Fibroblast of skin of left biceps (primary cell): ENCODE measurements around the gene UNC5C.

Source experiments
- DNase-seq, 2 experiments: peaks; one replicate each; pipeline ENCODE4 v3.0.0-alpha.2; 2013; ENCODE audit warnings: low read depth in 2 of 2

The UNC5C gene

DNA sequence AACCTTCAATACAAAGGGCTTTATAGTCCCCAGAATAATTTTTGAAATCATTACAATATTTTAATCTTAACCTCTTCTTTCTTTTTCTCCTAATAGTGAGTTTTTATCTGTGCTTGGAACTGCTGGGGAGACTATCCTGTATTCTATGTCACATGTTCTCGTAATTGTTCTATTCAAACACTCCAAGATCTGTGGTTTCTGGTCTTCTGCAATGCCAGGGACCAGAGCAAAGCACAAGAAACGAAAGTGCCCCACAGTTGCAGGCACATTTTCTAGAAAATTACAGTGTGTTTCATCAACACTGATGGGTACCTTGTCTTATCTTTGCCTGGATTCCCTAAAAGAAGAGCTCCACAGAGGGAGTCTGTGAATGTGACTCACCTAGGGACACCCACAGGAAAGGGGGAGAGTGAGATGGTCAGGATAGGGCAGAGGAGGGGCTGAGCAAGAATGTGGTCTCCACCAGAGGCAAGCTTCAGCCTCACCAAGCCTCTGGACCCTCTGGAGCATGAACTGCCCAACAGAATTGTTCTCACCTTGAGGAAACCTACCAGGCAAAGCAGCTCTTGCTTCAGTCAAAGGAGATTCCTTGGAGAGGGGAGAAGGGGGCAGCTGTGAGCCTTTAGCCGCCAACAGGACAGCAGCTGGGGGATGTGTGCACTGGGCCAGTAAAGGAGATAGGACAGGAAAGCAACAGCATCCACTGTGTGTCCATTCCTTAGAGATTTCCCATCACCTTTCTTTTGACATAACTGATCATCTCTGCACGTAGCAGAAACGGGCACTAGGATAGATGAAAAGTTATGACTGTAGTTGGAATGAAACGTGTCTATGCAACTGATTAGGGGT lies 25.9 kb downstream of the UNC5C start:
- no peak for DNase-seq

DNA sequence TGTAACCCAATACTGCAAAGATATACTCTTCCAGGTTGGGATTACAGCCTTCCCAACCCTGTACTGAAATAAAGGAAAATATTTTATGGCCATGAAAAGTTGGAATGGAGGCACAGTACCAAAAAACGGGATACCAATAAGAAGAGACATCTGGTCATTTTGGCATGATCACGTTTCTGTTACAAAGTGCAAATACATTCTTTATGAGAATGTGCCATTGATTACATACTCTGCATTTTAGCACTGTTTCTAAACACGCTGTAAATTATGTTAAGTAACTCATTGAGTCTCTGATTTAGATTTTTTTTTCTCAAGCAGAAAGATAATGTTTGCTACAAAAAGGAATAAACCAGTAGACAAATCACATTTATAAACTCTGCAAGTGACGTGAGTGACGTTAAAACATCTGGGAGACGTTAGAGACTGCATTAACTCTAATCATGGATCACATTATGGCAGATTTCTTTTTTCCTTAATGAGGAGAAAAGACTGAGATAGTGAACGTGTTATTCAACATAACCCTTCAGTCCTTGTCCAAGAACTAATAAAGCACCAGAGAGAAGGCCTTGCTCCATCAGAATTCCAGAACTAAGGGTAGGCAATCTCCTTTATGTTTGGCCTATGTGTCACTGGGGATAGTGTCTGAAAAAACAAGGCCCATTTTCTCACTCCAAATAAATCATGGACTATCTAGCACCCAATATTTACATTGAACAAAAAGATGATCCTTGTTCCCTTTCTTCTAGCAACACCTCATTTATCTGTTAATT lies 31.0 kb downstream of the UNC5C start:
- DNase-seq: no peak

DNA sequence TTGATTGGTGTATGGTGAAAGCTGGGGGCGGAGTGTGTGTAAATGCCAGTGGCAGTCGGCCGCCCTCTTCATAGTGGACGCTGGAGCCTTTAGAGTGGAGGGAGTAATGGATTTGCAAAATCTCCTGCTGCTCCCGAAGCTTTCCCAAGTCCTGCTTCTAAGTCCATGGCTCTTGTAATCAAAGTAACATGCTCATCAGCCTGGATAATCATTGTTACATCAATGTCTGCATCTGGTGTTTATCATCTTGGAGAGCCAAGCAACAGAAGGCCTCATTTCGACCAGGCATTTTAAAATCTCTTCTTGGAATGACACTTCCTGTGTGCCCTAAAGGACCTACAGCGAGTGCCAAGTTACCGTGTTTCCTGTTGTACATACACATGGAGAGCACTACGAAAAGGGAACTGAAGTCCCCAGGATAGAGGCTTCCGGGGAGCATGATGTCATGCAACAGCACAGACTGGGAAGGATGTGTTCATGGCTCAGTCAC lies 32.2 kb downstream of the UNC5C start:
- no peak for DNase-seq

DNA sequence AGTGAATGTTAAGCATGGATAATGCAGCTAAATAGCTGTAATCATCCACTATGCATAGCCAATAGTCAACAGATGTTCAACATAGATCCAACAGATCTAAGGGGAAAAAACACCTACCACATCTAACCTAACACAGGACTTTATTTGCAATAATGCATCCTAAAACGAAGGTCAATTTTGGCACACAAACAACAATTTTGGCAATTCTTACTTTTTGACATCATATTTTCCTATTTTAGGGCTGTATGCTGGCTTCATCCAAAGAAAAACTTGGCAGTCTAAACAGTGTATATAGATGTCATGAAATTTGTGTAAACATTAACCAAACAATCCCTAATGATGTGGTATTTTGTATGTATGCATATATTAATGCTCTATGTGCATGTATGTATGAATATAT lies 33.2 kb downstream of the UNC5C start:
- DNase-seq: no peak

DNA sequence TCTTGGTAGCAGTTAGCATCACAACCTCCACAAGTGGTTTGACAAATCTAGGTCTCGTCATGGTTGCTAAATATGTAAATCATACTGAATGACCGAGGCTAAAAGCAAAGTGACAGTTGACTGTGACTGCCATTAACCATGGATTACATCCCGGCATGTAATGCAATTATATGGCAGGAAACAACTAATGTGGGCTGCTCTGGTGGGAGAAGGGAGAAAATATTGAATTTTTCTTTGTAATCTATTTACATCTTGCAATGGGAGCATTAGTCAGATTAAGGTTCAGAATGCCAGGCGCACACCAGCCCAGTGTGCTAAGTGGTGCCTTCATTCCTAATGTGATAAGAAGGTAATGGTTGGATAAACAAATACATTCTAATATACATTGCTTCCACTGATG lies 35.8 kb downstream of the UNC5C start:
- DNase-seq: no peak

DNA sequence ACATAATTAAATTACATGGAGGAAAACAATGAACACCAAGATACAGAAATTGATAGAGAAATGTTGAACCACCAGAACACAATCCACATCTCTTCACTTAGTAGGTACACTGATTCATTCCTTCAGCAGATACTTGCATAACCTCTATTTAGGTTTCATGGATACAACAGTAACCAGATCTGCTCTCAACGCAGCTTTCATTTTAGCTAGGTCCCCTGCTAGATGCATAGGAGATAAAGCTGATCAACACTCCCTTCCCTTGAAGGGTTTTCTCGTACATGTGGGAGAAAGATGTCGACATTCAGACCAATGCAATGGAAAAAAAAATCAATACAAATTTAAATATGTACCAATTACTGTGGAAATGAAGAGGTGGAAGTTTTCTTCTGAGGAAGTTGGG lies 37.3 kb downstream of the UNC5C start:
- DNase-seq: no peak

DNA sequence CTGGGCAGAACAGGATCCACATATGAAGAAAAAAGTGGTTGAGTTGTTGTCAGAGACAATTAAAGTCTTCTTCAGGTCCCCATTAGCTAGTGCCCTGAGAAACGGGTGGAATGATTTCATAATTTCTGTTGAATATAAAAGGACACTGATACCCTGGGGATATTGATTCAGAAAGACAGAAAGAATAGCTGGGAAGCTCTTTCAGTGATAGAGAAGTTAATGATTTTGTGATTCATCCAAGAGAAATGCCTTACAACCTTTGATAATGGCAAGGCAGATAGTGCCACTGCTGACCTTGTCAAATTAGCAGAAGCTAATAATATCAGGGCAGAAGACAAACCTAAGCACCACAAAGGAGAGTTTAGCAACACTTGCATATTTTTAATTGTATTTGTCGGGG lies 37.9 kb downstream of the UNC5C start:
- DNase-seq: no peak

DNA sequence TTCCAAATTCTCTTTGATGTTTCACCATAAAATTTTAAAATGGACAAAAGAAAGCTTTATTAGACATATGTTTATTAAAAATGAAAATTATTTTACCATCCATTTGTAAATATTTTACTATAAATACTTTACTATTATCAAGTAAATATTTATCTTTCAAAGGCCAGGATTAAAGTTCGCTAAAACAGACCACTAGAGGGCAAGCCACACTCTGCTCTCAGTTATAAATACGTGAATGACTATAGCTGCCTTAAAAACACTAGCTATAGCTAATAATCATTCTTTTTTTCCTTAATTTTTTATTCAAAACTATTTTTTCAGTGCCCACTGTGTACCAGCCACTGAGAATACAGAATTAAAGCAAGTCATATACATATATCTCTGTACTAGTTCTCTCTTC lies 38.6 kb downstream of the UNC5C start:
- no peak for DNase-seq

DNA sequence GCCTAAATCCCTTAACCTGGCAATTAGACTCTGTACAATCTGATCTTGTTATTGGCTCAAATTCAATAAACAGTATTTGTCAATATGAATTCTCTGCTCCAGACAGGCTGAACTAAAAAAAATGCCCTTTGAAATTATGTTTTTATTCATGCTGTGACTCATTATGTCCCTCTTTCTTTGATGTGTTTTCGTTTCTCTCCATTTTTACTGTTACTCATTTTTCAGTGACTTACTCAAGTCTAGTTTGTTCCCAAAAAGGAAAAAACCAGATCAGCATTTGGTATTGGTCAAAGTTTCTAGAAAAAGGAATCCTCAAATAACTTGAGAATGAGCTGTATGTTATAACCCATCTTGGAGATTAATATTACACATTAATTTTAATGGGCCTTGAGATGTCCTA lies 40.4 kb downstream of the UNC5C start:
- no peak for DNase-seq

DNA sequence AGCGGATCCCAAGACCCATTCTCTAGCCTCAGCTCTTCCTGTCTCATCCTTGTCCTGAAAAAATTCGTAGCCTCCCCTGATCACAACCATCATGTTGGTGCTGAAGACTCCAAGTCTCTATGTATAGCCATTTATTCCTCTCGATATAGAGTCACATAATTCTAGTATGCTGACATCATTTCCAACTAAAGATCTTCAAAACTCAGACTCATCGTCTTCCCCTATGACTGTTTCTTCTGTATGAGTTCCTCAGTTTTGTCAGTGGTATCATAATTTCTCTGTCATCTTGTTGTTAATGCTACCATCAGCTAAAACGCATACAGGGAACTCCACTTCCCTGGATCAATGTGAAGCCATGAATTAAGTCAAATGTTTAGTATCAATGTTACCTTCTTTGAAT lies 41.2 kb downstream of the UNC5C start:
- DNase-seq: no peak

DNA sequence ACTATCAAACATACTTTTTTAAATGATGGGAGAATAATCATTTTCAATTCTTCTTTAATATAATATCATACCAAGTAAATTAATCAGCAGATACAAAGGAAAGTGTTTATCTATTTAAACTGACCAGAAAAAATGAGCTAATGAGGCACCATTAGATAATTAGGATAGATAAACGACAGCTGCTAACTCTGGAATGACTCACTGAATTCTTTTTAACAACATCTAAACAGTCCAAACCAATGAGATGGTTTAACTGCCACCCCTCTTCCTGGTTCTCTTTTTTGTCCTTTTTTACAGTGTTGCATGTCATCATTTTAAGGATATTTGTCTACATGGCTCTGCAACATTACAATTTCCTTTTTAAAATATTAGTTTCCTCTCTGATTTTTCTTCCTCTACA lies 41.6 kb downstream of the UNC5C start:
- DNase-seq: no peak

DNA sequence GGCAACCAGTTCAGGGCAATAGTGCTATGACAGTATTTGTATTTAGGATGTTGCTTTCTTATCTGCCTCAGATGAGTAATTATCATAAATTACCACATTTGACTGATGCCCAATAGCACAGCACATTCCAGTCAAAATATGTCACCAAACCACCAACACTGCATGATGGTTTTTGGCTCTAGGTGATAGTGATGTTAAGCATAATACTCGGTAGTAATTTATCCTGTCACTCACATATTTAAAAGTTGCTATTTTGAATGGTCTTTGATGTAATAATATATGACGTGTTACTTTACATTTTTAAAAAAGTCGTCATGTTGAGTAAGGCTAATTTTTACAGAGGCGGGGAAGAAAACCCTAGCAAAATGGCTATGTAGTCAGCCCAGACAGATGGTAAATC lies 42.5 kb downstream of the UNC5C start:
- no peak for DNase-seq

DNA sequence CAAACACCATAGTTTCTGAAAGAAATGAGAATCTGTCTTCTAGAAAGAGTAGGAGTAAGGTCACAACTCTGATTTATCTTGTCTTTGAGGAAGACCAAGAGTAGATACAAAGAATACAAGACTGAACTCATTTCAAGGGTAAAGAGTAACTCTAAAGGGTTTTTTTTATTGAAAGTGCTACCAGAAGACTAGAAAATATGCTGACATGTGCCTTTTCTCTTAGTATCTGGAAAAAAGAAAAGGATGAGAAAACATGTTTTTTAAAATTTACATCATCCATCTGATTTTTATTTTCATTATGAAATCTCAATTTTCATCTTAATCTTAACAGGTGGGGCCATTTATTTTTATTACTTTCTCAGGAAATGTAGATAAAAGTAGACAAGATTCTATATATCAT lies 43.0 kb downstream of the UNC5C start:
- no peak for DNase-seq

DNA sequence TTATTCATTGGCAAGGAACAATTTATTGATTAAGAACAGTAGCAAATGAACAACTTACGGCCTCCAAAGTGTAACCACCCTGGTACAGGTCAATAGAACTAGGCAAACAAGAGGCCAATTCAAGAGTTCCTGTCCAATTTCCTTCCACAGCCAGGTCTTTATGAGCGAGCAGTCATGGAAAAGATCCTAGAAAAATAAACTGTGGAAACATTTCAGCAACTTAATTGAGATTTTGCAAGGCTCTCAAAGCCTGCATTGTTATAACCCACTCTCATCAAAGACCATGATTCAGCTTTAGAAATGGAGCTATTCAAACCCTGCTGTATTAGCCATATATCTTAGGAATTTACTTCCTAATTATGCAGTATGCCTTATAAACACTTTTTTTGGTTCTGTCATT lies 43.6 kb downstream of the UNC5C start:
- no peak for DNase-seq

DNA sequence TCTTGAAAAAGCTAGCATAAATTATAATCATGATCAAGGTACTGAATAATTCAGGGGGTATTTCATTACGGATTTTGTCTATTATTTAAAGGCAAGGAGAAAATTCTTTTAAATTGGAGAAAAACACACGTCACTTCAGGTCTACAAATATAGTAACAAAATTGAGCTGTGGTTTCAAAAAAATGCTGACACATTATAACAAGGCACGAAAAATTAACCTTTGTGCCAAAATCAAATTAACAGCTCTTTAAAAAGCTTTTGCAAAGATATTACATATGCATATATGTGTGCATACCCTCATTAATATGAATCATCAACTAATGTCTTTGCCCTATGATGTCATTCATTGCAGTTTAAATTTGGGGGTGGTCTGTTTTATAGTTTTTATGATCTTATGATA lies 44.3 kb downstream of the UNC5C start:
- DNase-seq: no peak

DNA sequence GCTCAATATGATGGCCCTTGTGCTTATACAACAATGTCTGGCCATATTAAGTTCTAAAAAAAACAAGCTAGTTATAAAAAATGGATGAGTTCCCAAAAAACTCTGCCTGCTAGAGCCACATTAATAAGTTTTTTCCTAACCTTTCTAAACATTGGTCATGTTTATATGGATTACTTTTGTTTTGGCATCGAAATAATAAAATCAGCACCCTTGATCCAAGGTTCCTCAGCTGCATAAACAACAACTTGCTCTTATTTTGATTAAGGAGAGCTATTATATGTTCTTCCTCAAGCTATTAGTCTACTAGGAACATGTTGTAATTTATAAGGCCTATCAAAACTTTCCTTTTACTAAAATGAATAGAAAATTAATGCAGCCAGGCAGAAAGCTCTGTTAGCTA lies 48.4 kb downstream of the UNC5C start:
- no peak for DNase-seq

DNA sequence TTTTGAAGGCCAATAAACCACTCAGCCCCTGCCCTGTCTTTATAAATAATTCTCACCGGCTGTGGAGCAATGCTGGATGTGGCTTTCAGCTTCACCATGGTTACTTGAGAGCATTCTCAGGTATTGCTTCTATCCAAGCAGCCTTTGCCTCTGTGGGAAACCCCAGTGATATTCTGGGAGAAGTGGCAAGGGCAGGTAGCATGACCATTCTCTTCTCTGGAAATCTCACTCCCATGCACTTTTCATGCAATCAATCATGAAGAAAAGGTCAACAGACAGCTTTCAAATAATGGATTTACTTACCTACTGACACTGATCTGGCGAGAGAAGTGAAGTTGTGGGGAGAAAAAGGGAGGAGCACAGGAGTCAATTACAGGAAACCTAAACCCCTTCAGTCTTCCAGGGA lies 49.5 kb downstream of the UNC5C start:
- DNase-seq: no peak

DNA sequence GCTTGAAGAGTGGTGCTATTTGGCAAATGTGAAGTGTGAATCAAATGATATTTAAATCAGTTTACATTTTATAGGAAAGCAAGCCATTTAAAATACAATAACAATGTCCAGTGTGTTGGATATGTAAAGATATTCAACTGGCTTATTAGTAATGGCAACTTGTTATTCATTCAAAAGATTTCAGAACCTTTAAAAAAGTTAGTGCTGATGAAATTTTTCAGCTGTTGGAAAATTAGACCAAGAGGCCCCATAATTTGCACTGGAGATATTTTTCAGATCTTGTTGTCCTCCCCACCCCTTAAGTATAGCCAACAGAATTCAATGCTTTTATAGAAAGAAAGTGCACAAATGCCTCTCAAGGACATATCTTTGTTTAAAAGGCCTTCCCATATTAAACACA lies 54.6 kb downstream of the UNC5C start:
- no peak for DNase-seq

DNA sequence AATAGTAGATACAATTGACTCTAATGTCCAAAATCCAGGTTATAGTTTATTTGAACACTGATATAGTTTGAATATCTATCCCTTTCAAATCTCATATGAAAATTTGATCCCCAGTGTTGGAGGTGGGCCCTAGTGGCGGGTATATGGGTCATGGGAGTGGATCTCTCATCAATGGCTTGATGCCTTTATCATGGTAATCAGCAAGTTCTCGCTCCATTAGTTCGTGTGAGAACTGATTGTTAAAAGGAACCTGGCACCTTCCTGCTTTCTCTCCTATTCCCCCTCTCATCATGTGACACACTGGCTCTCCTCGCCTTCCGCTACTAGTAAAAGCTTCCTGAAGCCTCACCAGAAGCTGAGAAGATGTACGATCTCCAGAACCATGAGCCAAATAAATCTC lies 70.1 kb downstream of the UNC5C start:
- no peak for DNase-seq

DNA sequence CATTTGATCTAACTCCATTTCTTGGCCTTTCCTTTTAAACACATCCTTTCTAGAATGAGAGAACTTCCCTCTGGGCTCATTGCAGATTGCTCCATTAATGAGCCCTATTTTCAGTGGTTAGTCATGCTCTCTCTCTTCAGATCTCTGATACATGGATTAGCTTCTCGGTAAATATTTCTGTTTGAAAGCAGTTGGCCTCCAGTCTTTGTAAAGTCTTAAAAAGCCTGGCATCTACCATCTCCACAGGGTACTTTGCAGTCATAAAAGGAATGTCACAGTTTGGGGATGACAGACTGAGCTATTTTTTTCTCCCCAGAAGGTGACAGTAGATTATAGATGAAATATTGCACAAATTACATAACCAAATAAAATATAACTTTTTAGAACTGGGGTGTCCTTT lies 72.7 kb downstream of the UNC5C start:
- DNase-seq: no peak

DNA sequence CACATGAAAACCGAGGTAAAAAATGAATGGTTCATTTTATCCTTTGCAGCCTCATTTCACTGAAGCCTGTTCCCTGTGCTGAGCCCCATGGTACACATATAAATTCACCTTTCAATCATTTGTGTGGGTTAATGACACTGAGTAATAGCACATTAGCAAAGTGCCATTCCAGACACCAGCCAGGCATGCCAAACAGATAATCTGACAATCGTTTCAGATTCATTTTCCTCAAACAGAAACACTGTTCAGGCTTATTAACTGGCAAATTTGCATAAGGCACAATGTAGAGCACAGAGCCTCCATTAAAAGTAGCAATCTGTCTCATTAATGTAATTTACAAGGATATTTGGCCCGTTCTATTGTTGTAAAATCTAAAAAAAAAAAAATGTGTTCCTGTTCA lies 76.2 kb downstream of the UNC5C start:
- no peak for DNase-seq

DNA sequence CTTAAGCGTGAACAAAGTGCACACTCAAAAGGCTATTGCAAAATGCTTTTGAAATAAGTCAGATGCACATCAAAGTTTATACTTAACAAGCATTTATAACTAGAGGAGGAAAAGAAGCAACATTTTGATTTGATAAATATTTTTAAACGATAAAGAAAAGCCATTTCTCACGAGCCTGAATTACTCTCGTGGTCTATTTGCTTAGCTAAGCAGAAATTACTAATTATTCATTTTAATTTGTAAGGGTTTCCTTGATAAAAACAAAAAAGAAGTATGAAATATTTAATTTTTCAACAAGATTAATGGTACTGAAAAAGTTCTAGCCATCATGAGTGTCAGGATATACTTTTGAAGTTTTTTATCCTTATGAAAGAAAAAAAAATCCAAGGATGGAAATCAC lies 78.2 kb downstream of the UNC5C start:
- DNase-seq: no peak

DNA sequence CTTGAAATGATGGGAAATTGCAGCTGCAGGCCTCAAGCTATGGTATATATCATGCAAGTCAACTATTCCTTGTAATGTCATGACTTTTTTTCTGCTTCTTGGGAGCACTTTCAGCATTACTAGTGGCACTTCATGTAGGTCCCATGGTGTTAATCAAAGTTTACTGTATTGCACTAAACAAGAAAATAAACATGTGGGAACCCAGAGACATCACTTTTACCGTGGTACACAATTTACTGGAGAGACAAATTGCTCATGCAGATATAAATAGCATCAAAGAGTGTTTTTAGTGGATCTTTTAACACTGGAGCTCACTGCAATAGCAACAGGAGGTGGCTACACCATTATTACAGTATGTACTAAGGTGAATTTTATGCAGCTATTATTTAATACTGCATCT lies 79.2 kb downstream of the UNC5C start:
- no peak for DNase-seq
